Islet precursor cell (in vitro differentiated cells): ENCODE measurements around the gene DIP2C.
A peak's percentile ranks its signal among the peaks of the same experiment; 100 is the strongest.
"Not testable (repeated sequence)": the region's sequence is repeated elsewhere in the genome, so short reads cannot be mapped to it uniquely, and the experiment has no call there.

Source experiments
- DNase-seq: peaks from one replicate; pipeline ENCODE4 v3.0.0-alpha.2; 2018

The DIP2C gene

DNA sequence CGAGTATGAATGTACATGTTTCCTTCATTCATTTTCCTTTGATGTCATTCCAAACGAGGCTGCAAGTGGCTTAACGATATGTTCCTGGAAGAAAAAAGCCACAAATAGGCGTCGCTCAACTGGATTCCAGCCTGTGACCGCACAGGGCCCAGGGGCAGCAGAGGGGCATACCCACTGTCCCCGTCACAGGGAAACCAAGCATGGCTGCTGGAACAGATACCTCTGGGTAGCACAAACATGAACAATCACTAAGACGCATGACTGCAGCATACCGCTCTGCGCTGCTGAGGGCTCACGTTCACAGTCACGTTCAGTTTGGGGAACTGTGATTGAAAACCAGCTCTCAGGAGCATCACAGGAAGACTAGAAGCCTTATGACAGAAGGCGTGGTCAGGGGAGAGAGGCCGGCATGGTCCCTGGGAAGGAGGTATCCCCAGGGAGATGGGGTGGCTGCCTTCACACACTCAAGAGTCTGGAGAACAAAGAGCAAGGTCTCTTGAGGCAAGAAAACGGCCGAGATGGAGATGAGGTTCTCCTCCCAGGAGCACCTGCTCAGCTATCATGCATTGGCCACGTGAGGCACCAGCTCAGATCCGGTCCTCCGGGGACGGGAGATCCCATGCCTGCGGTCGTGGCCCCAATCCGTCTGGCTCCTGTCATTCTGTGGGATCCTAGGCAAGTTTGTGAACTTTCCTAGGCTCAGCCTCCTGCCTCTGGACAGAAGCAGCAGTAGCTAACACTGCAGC lies 213.6 kb downstream of the DIP2C start:
- DNase-seq: peak; percentile 51

DNA sequence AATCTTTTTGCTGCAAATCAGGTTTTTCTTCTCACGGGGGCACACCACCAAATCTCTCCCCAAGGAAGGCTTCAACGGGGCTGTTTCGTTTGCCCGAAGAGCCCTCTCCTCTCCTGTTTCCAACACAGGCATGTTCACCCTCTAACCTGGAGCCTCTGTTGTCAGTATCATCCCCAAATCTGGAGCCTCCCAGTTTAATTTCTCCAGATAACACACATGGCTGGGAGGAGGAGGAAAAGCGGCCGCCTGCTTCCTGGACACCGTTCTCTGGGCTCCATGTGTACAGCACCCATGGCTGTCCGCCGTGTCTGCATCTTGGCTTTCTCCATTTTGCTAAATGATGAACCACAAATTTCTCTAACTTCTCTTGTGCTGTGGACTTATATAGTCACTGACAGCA lies 214.5 kb downstream of the DIP2C start:
- DNase-seq: peak; percentile 29

DNA sequence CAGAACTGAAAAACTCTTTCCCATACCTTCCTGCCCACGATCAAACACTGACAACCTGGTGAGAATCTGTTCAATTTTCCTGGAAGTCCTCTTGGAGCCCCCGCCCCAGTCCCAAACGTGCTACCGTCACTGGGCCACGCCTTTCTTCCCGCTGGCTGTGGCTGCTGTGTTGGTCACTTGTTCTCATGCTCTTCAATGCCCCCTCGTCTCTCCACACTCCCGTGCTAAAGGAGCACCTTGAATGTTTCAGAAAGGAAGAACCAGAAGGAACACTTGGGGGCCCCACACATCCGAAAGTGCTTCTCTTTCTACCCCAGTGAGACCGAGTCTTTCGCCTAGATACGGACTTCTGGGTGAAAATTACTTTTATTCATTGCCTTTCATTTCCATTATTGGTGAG lies 215.1 kb downstream of the DIP2C start:
- DNase-seq: peak; percentile 43

DNA sequence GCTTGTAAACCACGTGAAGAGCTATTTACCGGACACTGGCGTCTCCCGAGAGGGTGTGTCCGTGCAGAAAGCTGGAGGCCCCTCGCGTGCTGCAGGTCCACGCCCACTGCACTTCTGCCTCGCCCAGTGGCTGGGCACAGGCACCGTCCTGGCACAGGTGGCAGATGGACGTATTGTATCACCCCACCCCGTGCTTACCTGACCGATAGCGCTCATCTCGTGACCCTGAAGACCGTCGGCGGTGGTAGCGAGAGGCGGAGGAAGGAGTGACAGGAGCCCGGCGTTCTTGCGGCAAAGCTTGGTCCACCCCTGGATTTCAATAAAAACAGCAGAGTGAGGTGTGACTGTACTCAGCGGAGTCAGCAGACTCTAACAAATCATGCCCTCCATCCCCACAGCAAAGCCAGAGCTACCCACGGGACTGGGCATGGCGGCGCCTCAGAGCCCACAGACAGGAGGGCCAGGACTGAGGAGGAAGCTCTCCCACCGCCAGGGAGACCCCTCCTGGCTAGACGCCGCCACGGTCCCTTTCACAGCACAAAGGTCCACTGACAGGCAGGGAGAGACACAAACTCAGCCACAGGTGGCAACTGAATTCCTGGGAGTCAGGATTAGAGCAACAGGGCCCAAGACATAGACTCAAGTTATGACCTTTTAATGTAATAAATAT lies 217.1 kb downstream of the DIP2C start:
- peak; percentile 53 for DNase-seq

DNA sequence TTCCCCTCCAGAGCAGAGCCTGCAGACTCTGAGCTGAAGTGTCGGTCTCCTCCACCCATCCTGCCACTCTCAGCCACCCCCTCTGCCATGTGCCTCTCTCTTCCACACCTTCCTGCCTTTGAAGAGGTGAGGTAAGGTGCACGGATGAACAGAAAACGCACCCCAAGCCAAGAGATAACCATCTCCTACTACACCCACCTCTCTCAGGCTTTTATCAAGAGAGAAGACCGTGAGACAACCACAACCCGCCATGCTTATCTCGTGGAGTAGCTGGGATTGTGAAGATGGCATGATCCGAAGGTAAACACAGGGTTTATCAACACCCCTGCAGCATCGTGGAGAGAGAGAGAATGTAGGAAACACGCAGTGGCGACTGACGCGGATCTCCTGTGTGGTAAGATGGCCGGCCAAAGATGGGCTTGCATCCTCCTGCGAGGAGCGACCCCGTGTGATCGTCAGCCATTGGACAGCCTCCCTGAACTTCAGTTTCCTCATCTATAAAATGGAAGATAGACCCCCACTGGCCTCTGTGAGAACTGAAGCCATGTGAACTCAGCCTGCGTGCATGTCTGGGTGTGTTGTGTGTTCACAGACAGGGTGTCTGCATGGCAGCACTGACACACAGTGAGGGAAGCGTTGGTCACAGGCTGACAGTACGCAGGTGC lies 219.0 kb downstream of the DIP2C start:
- DNase-seq: no peak

DNA sequence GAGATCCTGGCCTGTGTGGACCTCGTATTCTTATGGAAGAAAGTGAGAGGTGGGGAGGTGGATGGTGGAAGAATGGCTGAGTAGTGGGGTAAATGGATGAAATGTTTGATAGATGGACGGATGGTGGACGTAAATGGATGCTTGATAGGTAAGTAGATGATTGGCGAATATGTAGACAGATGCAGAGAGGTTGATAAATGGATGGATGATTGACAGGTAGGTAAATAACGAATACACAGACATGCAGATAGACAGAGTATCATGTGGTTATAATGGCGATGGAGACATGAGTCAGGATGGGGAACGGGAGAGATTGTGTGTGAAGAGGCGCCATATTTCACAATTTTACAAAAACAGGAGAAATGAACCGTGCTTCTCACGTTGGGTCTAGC lies 219.5 kb downstream of the DIP2C start:
- DNase-seq: no peak

DNA sequence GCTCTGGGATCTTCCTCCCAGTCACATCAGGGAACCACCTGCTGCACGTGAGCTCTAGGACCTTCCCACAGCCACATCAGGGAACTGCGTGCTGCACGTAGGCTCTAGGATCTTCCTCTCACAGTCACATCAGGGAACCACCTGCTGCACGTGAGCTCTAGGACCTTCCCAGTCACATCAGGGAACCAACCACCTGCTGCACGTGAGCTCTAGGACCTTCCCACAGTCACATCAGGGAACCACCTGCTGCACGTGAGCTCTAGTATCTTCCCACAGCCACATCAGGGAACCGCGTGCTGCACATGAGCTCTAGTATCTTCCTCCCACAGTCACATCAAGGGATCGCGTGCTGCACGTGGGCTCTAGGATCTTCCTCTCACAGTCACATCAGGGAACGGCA lies 229.7 kb downstream of the DIP2C start:
- DNase-seq: no peak

DNA sequence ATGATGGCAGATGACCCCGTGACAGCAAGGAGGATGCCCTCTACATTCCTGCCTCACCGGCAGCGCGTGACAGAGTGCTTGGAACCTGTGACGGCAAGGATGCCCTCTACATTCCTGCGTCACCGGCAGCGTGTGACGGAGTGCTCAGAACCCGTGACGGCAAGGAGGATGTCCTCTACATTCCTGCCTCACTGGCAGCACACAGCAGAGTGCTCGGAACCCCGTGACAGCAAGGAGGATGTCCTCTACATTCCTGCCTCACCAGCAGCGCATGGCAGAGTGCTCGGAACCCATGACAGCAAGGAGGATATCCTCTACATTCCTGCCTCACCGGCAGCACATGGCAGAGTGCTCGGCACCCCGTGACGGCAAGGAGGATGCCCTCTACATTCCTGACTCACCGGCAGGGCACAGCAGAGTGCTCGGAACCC lies 231.0 kb downstream of the DIP2C start:
- no peak for DNase-seq

DNA sequence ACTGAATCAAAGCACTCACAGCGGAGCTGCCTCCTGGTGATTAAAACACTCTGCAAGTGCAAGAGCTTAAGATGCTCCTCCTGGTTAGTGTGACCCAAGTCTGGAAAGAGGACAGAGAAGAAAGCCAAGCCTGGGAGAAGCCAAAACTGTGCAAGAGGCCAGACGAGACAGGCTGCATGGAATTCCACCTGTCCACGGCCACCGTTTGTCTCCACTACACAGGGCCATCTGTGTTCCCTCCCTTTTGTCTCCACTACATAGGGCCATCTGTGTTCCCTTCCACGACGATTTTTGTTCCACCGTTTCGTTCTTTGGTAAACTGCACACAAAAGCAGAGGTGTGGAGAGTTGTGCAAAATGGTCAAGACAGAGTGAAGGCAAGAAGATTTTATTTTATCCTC lies 233.0 kb downstream of the DIP2C start:
- no peak for DNase-seq

DNA sequence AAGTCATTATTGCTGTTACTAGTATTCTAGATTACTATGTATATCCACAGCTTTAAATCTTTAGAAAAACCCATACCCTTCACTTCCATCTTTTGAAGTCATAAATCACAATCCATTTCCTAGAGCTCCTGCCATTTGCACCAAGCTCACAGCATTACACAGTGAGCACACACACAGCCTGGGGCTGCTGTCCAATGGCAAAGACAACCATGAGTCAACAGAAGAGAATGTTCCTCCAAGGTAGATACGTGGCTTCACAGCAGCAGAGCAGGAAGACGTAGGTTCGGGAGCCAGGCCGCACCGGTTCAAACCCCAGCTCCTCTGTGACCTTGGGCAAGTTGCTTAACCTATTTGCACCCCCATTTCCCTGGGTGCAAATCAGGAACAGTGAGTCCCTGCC lies 234.6 kb downstream of the DIP2C start:
- peak; percentile 90 for DNase-seq

DNA sequence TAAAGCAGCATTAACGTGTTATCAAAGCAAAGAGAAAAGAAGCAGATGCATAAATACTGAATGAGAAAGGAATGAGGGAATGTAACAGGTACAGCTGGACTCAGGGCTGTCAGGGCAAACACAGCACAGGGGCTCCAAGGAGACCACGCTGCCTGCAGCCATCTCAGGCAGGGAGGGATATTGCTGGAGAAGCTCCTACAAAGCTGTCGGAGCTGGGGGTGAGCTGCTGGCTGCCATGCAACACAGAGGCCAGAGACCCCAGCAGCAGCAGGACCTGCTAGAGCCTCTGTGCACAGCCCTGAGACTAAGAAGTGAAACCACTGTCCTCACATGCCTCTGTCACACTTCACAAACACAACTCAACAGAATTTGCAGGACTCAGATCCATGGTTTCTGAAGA lies 235.8 kb downstream of the DIP2C start:
- DNase-seq: no peak

DNA sequence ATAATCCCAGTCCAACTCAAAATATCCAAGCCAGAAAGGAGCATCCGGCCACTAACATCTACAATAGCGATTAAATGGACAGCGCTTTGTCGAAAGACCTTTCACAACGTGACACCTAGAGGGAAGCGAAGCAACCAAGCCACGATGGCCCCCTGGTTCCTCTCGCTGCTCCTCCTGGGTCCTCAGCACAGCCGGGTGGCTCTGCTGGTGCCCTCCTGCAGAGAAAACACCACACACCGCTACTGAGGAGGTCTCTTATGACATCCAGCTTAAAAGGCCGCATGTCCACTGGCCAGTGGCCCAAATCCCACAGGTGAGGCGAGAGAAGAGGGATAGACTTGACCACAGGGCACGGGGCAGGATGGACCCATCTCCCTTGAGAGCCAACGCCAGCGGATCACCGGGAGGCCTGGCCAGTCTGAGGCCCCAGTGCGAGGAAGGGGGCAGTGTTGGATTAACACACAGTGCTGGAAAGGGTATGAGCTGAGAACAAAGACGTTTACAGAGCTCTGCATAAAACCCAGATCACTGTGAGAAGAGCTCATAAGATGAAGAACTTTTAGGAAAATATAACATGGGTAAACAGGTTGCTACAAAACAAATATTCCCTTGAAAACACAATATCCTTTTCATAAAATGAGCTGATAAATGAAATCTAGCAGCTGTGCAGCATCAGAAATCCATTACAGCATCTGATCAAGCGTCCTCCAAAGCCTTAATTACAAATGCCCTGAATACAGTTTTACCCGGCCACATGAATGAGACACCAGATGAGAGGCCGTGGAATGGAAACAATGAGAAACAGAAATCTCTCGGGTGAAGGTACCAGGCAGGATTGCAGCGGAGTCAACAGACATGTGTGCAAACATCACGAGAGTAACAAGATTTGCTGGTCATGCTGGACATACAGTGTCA lies 236.7 kb downstream of the DIP2C start:
- DNase-seq: no peak

DNA sequence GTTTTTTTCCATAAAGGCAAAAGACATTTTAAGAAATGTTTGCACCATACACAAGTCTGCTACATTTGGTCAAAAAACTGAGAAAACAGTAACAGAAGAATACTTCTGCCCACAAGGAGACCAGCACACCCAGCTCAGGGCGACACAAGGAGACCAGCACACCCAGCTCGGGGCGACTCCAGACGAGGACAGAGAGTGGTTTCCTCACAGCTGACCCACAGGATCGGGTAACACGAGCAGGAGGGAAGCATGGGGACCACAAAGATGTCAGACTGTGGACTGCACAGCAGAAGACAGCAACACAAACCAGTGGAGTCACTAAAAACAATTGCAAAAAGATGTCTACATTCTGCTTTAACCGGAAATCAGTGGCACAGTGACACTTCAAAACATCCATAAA lies 237.6 kb downstream of the DIP2C start:
- no peak for DNase-seq

DNA sequence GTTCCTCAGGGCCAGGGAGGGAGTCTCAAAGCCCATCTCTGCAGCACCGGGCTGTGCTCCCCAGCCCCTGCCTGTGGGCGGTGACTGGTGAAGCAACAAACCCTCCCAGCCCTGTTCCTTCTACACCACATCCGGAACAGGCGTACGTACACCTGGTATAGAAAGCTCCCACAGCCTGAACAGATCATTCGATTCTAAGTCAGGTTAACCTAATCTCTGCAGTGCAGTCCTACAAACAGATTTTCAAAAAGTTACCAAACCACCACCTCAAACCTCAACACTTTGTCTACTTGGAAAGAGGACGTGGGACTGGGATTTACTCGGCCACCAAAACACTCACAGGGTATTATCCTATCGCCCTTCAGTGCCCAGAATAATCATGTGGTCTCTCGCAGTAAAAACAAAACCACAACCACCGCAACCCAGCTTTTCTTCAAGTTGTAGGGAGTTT lies 238.4 kb downstream of the DIP2C start:
- no peak for DNase-seq

DNA sequence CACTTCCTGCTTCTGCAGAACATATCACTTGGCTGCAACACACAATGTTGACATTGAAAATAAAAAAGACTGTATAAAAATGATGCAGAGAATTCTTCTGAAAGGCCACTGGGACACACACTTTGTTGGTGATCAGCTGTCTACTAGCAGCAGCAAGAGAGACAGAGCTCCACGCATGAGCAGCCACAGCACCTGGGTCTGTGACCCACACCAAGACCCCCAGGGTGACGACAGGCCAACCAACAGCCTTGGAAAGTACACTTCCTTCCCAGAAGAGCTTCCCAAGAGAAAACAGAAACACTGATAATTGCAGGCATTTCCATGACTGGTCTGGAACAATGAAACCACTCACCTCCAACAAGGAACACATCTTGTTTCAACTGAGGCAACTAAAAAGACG lies 239.0 kb downstream of the DIP2C start:
- no peak for DNase-seq

DNA sequence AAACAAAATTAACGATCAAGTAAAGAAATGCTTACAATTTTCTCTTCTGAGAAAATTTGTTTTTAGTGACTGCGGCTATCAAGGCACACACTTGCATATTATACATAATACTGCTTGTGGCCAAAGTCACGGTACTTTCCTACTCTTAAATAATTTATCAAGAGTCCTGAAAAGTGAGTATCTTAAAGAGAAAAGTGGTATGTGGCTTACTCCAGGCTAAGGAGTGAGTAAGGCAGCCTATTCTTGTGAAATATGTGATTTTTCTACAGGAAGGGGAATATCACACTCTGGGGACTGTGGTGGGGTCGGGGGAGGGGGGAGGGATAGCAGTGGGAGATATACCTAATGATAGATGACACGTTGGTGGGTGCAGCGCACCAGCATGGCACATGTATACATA lies 240.1 kb downstream of the DIP2C start:
- not testable (repeated sequence) for DNase-seq

DNA sequence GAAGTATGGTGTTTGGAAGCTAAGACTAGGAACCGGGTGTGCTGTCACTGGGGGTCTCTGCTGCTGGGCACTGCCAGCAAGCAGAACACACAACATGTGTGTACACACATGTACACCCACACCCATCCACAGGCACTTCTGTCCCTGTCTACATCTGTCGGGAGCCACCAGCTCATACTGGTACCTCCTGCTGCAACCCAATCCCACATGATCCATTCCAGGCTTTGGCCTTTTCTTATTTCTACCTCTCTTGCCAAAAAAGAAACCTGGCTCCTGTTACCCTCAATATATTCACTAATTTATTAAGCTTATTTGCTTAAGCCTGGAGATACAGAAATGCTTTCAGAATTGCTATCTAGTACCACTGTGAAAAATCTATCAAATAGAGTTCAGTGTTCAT lies 246.0 kb downstream of the DIP2C start:
- no peak for DNase-seq

DNA sequence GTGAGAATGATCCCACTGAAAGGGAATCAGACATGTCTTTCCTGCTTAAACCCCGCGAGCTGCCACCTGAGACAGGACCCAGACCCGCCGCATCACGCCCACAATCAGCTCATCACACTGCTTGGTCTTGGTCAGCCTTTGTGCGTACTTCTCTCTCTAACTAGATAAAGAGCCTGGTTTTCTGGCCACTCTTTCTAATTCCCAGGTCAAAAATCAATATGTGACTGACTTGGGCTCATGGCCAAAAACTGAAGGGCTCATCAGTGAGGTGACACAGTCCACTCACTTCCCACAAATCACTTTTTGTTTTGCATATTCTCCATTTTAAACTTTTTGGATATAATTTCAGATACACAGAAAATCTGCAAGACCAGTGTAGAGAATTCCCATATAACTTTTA lies 247.3 kb downstream of the DIP2C start:
- DNase-seq: no peak

DNA sequence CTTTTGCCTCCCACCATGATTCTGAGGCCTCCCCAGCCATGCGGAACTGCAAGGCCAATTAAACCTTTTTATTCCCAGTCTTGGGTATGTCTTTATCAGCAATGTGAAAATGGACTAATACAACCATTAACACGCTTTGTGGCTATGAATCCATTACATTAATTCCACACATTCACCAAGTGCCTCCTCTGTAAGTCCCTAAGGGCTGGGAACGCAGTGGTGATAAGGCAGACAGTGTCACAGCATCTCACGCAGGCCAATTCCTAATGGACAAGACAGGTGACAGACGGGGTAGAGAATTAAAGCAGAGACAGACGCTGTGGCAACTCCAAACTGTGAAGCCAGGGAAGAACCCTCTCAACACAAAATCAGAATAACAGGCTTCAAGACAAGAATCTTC lies 247.8 kb downstream of the DIP2C start:
- DNase-seq: no peak

DNA sequence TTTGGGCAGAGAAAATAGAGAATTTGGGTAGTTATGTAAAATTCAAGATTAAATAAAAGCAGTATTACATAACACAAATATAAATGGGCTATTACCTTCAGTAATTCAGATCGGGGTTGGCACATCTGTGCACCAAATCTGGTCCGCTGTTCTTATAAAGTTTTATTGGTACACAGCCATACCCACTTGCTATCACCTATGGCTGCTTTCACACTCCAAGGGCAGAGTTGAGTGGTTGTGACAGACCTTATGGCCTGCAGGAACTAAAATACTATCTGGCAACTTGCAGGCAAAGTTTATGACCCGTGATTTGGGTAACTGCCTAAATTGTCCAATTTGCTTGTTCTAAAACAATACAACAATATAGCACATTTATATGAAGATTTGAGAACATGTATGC lies 249.3 kb downstream of the DIP2C start:
- DNase-seq: no peak

DNA sequence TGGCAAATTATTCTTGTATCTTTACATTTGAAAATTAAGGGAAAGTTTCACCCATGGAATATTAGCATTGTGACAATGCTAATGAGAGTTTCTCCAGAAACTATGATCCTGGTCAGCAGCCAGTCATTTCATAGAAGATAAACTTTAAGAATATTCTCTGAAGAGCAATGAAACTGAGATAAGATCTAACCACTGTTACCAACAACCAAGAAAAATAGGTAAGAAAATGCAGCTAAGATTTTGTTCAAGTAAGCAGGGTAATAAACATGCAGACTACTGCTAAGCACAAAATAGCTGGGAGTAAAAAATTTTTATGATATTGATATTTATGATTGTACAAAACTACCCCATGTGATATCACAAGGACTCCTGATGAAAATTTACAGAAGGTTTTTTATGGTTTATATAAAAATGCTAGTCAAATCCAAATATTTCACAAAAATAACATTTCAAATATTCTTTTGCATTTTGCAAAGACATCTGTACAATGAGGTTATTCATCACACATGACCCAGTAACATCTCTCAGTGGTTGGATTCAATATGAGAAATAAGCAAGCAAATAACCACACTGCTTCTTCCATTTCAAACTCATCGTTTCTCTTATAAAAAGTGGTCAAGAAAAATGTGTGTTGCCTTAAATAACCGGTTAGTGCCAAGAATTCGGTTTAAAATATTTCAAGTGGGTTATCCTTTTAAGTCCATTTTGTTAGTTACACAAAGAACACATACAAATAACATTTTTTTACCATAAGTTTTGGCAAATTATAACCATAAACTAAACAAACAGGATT lies 251.6 kb downstream of the DIP2C start:
- no peak for DNase-seq
